NCI-H2081 (cell line): ENCODE data around the gene FYN.

Source experiments
- DNase-seq, 2 experiments: peaks; one replicate each; lab custom pipeline; 2025; lab: John Stamatoyannopoulos, UW

FYN gene

DNA sequence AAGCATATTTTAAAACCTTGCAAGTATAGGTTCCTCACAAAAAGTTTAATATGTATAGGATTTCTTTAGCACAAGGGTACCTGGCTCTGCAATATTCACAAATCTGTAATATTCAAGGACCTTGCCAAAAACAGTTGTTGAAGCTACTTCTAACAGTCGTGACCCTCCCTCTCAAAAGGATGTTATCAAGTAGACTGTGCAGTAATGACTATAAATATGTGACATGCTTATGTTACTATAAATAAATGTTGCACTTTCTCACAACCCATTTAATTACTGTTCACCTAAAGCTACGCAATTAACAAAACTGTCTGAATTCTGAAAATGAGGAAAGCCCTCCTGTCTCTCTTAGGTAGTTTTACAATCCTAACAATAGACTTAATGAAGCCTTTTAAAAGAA lies 41.8 kb downstream of the FYN start:
- no peak for DNase-seq

DNA sequence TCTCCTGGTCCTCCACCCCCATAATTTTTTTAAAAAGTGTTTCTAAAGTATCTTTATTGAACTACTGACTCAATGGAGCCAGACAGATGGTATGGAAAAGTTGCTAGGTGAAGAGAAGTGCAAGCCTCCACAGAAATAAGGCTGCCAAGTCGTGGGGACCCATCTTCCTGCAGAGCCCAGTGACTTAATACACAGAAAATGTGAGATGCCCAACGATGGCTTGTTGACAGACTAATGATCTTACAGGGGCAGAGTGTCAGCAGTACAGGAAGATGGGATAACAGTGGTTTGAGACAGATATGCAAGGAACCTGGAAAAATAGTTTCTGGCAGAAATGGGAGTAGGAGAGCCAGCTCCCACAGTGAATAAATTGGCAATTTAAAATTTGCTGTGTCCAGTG lies 43.3 kb downstream of the FYN start:
- DNase-seq: no peak

DNA sequence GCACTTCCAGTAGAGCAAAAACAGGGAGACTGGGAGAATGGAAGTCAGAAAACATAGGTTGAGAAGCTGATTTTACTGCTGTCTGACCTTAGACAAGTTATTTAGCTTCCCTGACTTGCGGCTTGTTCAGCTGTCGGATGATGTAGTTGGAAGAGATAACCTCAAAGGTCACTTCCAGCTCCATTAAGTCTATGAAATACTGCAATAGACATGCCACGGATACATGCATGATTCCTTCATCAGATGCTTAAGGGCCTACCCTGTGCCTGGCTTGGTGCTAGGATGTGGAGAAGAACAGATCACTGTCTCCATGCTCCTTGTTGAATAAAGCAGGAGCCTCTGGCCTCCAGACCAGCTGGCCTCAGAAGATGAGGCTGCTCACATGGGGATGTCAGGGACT lies 43.7 kb downstream of the FYN start:
- no peak for DNase-seq

DNA sequence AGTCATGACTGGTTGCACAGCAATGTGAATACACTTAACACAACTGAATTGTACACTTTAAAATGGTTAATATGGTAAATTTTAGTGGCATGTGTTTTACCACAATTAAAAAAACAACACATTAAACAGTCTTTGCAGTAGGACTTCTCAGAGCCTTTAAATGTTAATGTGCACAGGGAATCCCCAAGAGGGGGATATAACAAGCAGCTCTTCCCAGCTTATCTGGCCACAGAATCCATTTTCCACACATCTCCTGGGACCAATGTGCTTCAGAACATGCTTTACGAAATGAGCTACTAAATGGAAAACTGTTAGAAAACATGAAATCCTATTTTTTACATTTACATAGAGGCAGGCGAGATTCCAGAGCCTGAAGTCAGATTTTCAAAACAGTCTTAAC lies 44.4 kb downstream of the FYN start:
- no peak for DNase-seq

DNA sequence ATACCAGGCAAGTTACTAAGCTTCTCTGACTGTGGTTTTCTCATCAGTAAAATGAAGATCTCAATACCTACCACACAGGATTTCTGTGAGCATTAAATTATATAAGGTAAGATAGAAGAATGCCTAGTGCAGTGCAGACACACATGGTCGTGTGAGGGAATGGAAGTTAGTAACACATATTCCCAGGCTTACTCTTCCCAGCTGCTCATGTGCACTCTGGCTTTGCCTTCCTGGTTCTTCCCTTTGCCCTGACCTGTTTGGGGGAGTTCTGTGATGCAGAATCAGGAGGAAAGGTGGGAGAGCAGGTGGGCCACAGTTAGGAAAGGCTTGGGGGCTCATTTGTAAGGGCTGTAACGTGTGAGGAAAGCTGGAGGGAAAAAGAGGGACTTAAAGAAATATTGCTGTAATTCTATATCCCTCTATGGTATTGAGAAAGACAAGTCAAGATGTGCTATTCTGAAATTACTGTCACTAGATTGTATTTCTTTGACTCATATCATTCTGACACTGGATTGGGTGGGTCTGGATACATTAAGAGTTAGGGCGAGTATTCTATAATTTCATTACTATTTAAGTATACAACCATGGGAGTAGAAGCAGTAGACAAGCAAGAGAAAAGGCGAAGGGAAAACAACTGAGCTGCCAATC lies 47.7 kb downstream of the FYN start:
- DNase-seq: no peak

DNA sequence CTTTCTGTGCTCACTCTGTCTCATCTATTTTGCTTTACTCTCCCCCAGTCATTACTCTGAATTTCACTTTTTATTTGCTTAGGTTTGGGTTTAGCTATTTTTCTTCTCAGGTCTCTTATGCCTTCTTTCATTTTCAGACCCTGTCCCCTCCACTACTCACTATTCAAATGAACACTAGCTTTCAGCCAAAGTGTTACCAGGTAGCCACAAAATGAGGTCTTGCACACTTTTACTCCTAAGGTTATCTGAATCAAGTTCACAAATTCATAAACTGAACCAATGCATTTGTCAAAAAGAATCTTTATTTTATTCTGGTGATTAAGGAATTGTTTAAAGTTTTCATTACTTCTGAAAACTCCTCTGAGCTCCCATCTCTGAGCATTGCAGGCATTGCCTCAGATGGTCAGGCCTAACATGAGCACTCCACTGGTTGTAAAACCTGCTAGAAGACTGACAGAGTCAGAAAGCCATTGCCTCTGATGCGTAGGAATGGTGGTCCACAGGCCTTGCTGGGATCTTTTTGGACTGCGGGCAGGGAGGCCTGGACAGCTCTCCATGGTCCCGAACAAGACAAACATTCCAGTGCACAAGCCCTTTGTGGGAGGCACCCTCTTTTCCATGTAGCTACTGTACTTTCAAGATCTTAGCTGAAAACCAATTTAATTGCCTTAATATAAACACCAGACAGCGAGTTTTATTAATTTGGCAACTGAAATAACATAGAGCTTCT lies 48.5 kb downstream of the FYN start:
- DNase-seq: no peak

DNA sequence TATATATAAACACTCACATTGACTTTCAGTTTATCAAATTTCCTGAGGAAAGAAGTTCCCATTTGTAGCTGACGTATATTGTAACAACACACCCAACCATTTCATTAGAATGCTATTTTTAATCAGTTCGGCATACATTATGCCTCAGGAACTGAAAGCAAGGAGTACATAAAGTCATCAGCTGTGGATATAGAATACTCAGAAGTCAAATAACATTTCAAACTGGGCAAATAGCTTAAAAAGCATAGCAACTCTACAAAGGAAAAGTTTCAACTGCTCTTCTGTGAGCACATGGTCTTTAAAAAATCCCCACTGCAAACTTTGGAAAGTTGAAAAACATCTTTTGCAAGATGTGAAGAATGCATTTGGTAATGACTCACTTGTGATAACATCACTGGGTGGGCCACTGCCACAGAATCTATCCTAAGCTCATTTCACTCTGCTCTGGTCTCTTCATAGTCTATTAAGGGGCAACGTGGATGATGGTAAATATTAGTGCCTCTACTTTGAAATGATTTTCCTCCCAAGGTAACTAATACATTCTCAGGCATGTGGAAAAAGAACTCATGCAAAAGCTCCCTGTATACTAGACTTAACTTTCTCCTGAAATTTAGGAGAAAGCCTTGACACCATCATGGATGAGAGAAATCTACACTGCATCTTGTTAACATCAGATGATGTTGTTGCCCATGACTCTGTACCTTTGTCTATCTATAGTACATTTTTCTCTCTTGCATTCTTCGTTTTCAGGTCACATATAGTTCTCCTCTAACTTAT lies 49.2 kb downstream of the FYN start:
- DNase-seq: no peak

DNA sequence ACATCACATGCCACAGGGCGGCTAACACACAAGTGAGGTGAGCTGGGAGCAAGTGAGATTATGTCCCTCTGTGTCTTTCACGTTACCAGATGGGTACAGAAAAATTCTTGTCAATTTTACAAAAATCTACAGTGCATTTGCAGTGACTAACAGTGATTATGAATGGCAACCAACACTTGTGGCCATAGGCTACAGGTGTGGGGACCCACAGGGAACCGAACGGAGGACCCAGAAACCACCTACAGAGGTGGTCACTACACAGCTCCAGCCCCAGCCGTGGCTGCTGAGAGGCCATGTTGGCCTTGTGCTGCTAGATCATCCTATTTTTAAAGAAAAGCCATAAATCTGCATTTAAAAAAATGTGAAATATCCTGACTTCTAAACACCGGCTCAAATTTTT lies 50.2 kb downstream of the FYN start:
- no peak for DNase-seq

DNA sequence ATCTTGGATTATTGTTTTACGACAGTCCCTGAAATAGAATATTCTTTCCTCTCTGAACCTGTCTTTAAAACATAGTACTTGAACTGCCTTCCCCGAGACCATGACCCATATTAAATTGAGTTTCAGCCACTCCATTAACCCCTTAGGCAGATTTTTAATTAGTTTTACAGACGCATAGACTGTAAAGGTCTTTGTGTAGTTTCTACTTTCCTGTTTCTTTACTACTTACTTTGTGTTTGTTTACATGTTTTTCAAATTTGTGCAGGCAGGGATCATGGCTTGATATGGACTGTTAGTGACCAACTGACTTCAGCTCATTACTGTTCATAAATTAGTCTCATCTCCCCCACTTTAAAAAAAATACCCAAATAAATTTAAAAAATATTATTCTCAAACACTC lies 53.8 kb downstream of the FYN start:
- no peak for DNase-seq

DNA sequence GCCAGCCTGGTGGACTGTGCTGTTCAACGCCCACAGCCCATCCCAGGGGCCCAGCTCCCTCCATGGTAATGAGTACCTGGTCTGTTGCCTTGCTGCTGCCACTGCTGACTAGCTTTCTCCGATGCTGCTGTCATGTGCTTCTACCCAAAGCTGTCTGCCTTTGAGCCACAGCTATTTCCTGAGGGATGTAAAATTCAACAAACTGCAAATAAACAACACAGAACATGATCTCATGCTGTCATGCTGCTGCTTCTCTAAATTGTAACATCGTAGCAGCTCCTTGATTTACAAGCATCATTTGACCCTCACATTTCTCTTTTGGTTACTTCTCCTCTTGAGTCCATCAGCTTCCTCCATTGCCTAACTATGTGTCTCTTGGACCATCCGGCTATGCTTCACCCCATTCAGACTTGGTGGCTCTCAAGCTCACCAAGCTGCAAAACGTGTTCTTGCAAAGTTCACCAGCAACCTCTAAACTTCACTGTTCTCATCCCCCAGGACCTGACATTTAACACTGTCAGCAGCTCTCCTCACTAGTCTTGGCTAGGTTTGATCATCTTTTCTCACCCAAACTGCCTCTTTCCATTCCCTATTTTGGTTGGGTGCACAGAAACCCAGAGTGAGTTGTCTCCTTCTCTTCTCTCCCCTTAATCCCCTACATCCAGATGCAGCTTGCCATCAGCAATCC lies 54.6 kb downstream of the FYN start:
- no peak for DNase-seq

DNA sequence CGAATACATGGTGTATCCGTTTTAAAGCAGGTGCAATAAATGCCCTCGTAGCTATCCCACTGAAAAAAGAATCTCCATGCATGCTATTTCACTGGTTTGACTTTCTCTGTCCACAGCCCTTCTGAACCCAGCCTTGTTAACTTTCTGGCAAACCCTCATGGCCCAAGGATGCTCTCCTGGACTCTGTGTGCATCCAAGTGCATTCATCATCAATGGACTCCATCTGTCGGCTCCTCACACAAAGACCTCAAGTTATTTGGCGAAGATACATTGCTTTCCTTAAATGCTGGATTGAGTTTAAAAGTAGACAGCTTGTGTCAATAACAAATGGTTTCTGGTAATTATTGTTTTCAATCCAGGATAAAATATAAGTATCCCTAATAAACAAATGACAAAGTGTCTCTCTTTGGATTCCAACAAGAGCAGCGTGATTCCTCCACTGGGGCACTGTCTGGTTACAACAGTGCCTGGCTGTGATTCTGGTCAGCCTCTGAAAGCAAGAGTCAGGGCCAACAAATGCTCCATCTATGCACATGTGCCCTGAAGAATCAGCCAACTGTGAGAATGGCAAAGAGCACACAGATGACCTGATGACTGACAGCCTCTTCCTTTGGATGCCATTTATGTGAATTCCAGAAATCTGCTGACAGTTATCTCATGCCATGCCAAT lies 55.7 kb downstream of the FYN start:
- no peak for DNase-seq

DNA sequence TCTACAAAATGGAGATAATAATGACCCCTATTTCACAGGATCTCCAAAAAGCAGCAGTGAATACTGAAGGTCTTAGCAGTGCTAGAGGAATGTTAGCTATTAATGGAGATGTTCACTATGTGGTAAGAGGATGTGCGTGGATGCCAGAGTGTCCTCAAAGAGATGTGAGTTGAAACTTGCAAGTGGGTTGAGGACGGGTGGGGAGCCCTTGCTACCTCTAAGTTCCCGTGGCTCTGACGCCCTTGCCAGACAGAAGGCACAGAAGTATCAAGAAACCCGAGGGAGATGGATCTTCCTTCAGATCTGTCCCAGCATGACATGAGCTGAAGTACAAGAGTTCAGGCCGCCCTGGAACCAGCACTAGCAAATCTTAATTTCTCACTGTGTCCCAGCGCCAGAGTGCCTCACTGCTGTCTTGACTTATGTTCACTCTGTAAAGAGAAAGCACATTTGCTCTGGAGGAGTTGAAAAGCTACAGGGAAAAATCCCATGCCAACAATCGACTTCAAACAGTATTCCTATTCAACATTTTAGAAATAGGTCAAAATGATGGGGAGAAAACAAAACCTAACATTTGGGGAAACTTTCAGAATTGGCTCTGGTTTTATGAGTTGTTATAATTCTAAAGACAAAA lies 59.5 kb downstream of the FYN start:
- DNase-seq: no peak

DNA sequence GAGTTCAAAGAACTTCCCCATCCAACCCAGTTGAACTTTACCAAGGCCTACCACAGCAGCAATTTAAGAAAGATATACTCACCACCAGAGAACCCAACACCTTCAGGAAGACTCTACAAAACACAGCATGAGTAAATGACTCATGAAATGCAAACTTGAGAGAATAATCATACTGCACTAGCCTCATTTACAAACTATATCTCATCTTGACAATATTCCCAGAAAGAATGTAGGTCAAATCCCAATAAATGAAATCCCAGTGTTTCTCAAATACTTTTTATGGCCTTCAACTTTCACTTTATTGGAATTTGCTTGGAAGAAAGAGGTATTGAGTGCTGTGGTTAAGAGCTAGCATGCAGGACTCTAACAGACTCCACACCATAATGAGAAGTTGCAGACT lies 60.0 kb downstream of the FYN start:
- DNase-seq: no peak

DNA sequence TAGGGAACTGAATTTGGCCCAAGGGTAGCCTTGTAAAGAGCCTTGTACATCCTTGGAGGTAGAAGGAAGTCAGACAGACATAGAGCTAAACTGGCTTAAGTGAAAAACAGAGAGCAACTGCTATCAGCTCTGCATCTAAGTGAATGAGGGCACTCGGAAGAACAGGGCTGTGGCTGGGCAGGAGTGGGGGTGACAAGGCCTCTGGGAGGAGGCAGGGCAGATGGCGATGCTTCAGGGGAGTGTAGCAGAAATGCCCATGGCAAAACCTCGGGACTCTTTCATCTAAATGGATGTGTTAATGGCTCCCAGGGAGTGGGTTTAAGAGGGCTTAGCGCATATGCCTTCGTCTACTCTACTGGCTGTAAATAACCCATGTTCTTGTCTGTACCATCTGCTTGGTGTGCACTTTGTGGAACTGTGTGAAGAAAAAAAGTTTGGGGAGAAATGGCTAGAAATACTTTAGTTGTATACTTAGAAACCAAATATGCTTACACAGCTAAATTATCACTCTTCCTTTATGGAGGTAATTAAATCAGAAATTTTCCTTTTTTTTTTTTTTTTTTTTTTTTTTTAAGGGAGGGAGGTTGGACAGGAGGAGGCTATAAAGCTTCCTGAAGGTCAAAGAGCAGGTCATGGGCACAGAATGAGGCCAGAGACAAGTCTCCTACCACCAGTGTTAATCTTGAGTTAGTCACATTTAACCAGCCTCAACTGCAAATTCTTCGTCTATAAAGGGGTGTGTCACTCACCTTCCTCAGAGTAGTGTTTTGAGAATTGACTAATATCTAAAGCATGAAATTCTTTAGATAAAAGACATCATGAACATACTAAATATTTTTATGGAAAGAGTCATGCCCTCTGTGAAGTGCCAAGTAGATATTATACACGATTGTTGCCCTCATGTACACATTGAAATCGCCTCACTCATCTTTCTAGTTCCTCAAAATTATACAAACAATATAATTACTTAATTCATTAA lies 60.9 kb downstream of the FYN start:
- DNase-seq: no peak

DNA sequence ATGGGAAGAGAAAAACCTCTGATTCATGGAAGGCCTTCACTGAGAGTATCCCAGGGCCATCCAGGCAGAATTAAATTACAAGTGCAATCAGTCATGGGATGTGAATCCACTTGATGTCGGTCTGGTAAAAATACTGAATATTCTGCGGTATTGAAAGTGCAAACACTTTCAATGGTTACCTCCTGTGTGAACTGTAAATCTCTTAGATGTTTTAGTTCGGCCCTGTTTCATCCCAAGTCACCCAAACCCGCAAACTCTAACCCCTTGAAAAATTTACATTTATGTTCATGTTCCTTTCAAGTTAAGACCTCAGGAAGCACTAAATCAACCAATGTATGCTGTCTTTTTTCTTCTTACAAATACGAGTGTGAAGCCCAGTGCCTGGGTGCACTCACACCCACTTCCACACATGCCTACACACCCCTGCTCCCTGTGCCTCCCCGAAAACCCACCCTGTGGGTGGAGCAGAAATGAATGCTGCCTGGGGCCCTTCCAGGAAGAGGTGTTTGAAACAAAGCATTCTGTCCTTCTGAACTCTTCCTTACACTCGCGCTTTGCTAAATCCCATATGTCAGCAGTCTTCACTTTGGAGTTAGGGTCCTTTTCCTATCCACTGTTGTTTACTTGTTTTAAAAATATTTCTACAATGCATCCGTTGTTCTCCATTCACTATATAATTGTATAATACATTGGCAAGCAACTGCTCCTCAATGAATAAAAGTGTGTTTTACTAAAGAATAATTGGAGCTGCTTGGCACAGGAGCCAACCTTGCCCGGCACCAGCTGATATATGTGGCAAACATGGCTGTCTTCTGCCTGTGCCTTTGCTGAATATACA lies 62.7 kb downstream of the FYN start:
- DNase-seq: no peak

DNA sequence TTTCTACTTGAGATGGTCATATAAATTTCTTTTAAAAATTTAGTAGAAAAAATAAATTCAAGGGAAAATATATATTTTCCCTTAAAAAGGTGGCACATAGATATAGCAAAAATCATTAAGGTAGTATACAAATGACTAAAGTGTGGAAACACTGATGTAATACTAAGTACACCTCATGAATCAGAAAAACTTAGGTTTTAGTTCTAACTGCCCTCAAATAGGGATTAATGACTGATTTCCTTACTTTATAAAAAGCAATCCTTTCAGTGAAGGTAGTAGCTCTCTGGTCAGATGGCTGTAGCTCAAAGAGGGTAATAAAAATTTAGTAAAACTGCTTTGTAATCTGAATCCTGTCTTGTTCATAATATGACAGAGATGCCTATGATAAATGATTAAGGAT lies 63.5 kb downstream of the FYN start:
- no peak for DNase-seq

DNA sequence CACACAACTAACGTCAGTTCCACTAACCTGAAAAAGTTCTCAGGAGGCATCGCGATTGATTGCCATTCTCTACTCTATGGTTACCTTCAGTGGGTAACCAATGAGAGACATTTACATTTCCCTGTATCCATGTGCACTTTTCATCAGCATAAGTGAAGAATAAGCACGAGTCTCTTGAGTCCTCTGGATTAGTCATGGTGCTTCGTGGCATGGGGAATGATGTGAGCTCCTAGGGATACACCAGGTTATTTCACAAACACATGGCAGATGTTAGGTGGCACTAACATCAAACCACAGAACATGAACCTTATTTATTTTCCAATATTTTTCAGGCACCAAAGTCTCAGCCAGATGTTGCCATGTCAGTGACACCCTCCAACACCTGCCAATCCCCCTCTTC lies 64.0 kb downstream of the FYN start:
- DNase-seq: no peak

DNA sequence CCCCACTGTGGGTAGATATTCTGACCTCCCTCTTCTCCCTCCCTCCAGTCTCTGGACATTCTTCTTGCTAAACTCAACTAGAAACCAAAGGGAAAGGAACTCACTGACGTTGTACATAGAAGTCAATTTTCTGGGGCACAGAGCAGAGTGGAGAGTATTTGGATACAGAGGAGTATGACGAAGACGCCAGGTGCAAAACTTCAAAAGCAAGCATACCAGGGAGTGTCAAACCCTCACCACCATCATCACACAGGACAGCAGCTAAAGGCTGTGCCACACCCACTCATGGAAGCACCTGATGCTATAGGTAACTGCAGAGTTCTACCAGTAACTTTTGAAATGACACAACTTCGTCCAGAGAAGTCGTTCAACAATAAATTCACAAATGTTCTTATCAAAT lies 64.8 kb downstream of the FYN start:
- DNase-seq: no peak
